ENCODE data around the gene POLQ.

DNA sequence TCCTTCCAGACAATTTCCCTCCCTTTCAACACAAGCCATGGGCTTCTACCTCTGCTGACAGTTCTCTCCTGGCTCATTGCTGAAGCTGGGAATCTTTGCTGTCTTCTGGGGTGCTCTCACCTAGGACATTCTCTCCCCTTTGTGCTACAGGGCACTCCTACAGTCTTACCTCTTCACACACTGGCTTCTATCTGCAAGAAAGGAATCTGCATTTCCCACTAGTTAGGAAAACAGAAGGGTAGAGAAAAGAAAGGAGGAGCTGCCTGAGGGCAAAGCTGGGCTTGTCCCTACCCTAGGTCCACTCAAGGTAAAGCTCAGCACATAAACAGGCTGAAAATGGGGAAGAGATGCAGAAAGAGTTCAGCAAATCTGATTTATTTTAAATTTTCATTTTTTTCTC lies 16.4 kb upstream of the POLQ start:
- TF ChIP-seq, protein P1, sequence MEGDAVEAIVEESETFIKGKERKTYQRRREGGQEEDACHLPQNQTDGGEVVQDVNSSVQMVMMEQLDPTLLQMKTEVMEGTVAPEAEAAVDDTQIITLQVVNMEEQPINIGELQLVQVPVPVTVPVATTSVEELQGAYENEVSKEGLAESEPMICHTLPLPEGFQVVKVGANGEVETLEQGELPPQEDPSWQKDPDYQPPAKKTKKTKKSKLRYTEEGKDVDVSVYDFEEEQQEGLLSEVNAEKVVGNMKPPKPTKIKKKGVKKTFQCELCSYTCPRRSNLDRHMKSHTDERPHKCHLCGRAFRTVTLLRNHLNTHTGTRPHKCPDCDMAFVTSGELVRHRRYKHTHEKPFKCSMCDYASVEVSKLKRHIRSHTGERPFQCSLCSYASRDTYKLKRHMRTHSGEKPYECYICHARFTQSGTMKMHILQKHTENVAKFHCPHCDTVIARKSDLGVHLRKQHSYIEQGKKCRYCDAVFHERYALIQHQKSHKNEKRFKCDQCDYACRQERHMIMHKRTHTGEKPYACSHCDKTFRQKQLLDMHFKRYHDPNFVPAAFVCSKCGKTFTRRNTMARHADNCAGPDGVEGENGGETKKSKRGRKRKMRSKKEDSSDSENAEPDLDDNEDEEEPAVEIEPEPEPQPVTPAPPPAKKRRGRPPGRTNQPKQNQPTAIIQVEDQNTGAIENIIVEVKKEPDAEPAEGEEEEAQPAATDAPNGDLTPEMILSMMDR (IDR thresholded peaks at IDR 0.05; ENCODE audit: low read depth, low read length, poor library complexity, severe bottlenecking): no peak
- TF ChIP-seq EZH2phosphoT487 (IDR thresholded peaks at IDR 0.05; ENCODE audit: borderline replicate concordance, low read length): no peak
